ENCODE results near the gene CPED1.

The CPED1 gene

DNA sequence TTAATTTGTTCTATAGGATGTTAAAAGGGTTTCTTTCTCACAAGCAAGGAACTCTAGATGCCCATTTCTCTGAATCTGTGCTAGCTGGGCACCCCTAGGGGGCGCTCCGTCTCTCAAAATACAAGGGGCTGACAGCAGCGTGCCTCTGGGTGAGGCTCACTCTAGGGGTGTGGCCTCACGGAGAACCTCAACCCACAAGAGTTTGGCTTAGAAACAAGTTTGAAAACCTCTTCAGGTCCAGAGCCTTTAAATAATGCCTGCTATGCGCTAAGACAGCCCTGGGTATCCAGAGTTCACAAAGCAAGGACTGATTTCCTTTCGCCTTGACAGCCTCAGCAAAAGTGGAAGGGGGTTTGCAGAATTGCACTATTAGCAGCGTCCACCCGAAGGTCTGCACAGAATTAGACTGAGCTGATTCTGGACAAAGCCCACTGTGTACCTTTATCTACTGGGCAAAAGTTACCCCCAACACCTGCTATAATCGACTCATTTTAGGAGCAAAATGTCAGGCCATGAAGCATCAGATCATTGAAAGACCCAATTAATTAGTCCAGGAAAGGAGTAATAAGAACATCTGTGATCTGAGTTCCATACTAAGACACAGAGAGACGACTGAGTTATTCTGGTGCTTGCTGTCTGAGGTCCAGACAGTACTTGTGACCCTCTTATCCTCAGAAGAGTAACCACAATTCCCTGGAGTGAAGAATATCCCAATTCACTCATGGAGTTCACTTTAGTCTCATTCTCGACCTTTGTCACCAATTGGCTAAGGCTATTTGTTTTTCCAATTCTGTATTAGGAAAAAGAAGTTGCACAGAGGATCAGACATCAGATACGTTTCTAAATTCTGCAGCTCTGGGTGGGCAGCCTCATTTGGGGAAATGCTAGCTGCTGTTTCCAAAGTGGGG lies 574 bp upstream of the CPED1 start:
- H3K4me3 ChIP-seq (ENCODE audit: low read depth, low read length) = peak overlapping the region; percentile 63
- CTCF ChIA-PET = interaction anchor here (0.5 to 9.1 kb wide), 34 partner anchors 9 to 559 kb away, joined by 3 to 219 read pairs (median 6); partner anchors contain the start of gene ING3
- peak; percentile 88 for TF ChIP-seq CTCF (IDR thresholded peaks at IDR 0.05; ENCODE audit: insufficient read depth, low read length, missing control alignments)
- POLR2A ChIA-PET = interaction anchor here (1.4 to 4.4 kb wide), 2 partner anchors 89 to 95 kb away, joined by 3 to 41 read pairs; no protein-coding TSS in a partner anchor
- DNase-seq (ENCODE audit: low read depth, low spot score) = peak; percentile 77

- TF ChIP-seq CTCF (IDR thresholded peaks at IDR 0.05; ENCODE audit: insufficient read depth, low read length, missing control alignments) = no peak
- CTCF ChIA-PET = interaction anchor here (0.8 to 9.1 kb wide), 16 partner anchors 10 to 348 kb away, joined by 3 to 219 read pairs (median 7); partner anchors contain the start of gene ING3
- DNase-seq (ENCODE audit: low read depth, low spot score) = no peak
- H3K4me3 ChIP-seq (ENCODE audit: low read depth, low read length) = peak overlapping the region; percentile 63
- POLR2A ChIA-PET = interaction anchor here (0.5 to 4.4 kb wide), 2 partner anchors 17 to 94 kb away, joined by 3 to 41 read pairs; no protein-coding TSS in a partner anchor
Measured at GRCh38 chr7:120989257-120990220, 1.0 kb downstream of the CPED1 start.

- ChIA-PET POLR2A (interaction anchor here (4.4 kb wide), 1 partner anchor 92 kb away, joined by 41 read pairs; no protein-coding TSS in a partner anchor), CTCF (interaction anchor here (1.0 to 9.1 kb wide), 9 partner anchors 9 to 118 kb away, joined by 3 to 219 read pairs (median 59); no protein-coding TSS in a partner anchor)
- TF ChIP-seq CTCF (IDR thresholded peaks at IDR 0.05; ENCODE audit: insufficient read depth, low read length, missing control alignments) = no peak
- no peak for DNase-seq (ENCODE audit: low read depth, low spot score)
- peak overlapping the region; percentile 63 for H3K4me3 ChIP-seq (ENCODE audit: low read depth, low read length)
Measured at GRCh38 chr7:120990468-120991118, 2.1 kb downstream of the CPED1 start.

- DNase-seq (ENCODE audit: low read depth, low spot score) = no peak
- TF ChIP-seq CTCF (IDR thresholded peaks at IDR 0.05; ENCODE audit: insufficient read depth, low read length, missing control alignments) = no peak
- ChIA-PET POLR2A (interaction anchor here (4.4 kb wide), 1 partner anchor 92 kb away, joined by 41 read pairs; no protein-coding TSS in a partner anchor), CTCF (interaction anchor here (6.9 to 9.1 kb wide), 4 partner anchors 8 to 118 kb away, joined by 90 to 219 read pairs (median 114); no protein-coding TSS in a partner anchor)
- H3K4me3 ChIP-seq (ENCODE audit: low read depth, low read length) = peak overlapping the region; percentile 63
Measured at GRCh38 chr7:120991161-120991560, 2.6 kb downstream of the CPED1 start.

DNA sequence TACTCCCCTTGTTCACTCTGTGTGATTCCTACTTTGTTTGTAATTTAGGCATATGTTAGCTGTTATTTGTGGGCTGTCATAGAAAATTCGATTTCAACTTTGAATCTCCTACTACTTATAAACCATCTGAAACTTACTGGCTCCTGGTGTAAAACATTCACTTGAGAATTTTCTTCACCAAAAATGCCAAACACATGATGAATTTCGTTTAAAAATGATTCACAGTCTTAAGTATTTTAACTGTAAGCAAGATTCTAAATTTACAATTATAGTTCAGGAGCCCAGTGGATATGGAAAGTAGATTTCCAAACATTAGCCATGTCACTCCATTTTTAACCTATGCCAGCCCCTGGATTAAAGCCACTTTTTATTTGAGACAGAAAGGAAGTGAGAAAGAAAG lies 3.1 kb downstream of the CPED1 start:
- no peak for DNase-seq (ENCODE audit: low read depth, low spot score)
- POLR2A ChIA-PET = interaction anchor here (4.4 kb wide), 1 partner anchor 92 kb away, joined by 41 read pairs; no protein-coding TSS in a partner anchor
- H3K4me3 ChIP-seq (ENCODE audit: low read depth, low read length) = peak overlapping the region; percentile 63
- no peak for TF ChIP-seq CTCF (IDR thresholded peaks at IDR 0.05; ENCODE audit: insufficient read depth, low read length, missing control alignments)
- CTCF ChIA-PET = interaction anchor here (6.9 to 9.1 kb wide), 4 partner anchors 8 to 117 kb away, joined by 90 to 219 read pairs (median 114); no protein-coding TSS in a partner anchor

Data from AG04449 (cell line).